ENCODE data around the gene NELL1.

DNA sequence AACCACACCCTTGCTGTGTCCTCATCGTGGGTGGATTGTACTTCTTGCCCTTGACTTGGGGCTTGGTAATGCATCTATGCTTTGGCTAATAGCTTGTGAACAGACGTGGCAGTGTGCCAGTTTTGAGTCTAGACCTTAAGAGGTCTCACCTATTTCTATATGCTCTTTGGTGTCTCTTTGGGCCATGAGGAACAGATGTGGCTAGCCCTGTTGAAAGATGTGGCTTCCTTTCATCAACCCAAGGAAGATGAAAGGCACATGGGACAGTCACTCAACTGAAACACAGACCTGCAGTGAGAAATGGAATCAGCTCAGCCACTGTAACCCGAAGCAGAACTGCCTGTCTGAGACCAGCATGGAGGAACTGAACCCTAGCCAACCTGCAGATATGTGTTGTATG lies 7.9 kb upstream of the NELL1 start:
- no peak for TF ChIP-seq POLR2A (IDR thresholded peaks at IDR 0.05)
- TF ChIP-seq, protein P1, sequence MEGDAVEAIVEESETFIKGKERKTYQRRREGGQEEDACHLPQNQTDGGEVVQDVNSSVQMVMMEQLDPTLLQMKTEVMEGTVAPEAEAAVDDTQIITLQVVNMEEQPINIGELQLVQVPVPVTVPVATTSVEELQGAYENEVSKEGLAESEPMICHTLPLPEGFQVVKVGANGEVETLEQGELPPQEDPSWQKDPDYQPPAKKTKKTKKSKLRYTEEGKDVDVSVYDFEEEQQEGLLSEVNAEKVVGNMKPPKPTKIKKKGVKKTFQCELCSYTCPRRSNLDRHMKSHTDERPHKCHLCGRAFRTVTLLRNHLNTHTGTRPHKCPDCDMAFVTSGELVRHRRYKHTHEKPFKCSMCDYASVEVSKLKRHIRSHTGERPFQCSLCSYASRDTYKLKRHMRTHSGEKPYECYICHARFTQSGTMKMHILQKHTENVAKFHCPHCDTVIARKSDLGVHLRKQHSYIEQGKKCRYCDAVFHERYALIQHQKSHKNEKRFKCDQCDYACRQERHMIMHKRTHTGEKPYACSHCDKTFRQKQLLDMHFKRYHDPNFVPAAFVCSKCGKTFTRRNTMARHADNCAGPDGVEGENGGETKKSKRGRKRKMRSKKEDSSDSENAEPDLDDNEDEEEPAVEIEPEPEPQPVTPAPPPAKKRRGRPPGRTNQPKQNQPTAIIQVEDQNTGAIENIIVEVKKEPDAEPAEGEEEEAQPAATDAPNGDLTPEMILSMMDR (IDR thresholded peaks at IDR 0.05) = no peak
